GM12878 (cell line): ENCODE measurements around the gene SCMH1. TPM values are rescaled to one million over a fixed set of nuclear protein-coding genes. Genes with fewer than 3 reads are reported as not detected.

Experiments used
- ATAC-seq: fragments of 200-7000 bp; cut with Tn5 transposase; 3 replicates; pipeline ENCODE4 v1.9.1; 2020; ENCODE audit warnings: mild to moderate bottlenecking, moderate library complexity
- BruUV-seq: library from RNA; stranded (reverse); fragments of 400-500 nt; replicated peaks from 2 replicates; lab custom pipeline; 2021; lab: Mats Ljungman, UMichigan
- CTCF ChIA-PET: fragments of 300-600 bp; sonication (Branson Sonifier 250); formaldehyde crosslinking; extraction: SDS; loops from one replicate; lab custom pipeline; 2021; ENCODE audit warnings: inconsistent platforms; lab: Yijun Ruan, JAX
- POLR2A ChIA-PET: fragments of 350-600 bp; formaldehyde crosslinking; extraction: SDS; loops from one replicate; lab custom pipeline; 2021; ENCODE audit warnings: inconsistent platforms; lab: Charles Lee
- RAD21 ChIA-PET: fragments of 300-600 bp; sonication (Branson Sonifier 250); formaldehyde crosslinking; loops from one replicate; lab custom pipeline; 2023; ENCODE audit warnings: antibody characterized with exemption; ENCODE audit not compliant: unreplicated experiment; lab: Charles Lee
- SMC1A ChIA-PET: fragments of 300-600 bp; sonication (Branson Sonifier 250); formaldehyde crosslinking; loops from one replicate; lab custom pipeline; 2023; ENCODE audit not compliant: unreplicated experiment, uncharacterized antibody; lab: Charles Lee
- DNase-seq: peaks from one replicate; pipeline ENCODE4 v3.0.0-alpha.2; 2011; ENCODE audit warnings: low read depth, low spot score
- FAIRE-seq: peaks from 3 replicates; lab custom pipeline; 2011; peaks lifted over from hg19 to GRCh38; lab: Jason Lieb, UNC
- H2AFZ ChIP-seq: 2 replicates; pipeline ENCODE4 v1.6.0; 2011; ENCODE audit warnings: low read depth, low read length, control low read depth; ENCODE audit not compliant: control insufficient read depth
- H3K27ac ChIP-seq: 2 replicates; pipeline ENCODE4 v1.5.1; 2011; ENCODE audit warnings: control low read depth; ENCODE audit not compliant: control insufficient read depth, insufficient read depth
- H3K27me3 ChIP-seq, 2 experiments: replicated peaks in 1 of 2; 2 replicates each; pipeline versions ENCODE4 v1.6.0 to v1.6.1; 2011; ENCODE audit warnings: low read length in 1 of 2; ENCODE audit not compliant: control insufficient read depth in 2 of 2, insufficient read depth in 2 of 2
- H3K36me3 ChIP-seq, 2 experiments: 2 replicates each; pipeline ENCODE4 v1.5.1; 2011; ENCODE audit warnings: low read length in 1 of 2; ENCODE audit not compliant: control insufficient read depth in 2 of 2, insufficient read depth in 2 of 2
- H3K4me1 ChIP-seq: 2 replicates; pipeline ENCODE4 v1.6.1; 2011; ENCODE audit warnings: mild to moderate bottlenecking, low read length, moderate library complexity, mixed read lengths; ENCODE audit not compliant: control insufficient read depth, insufficient read depth
- H3K4me2 ChIP-seq: 2 replicates; pipeline ENCODE4 v1.6.0; 2011; ENCODE audit warnings: control low read depth; ENCODE audit not compliant: control insufficient read depth, insufficient read depth
- H3K4me3 ChIP-seq: fragments of 200-600 bp; sonication (generic); 2 replicates; pipeline ENCODE4 v1.5.1; 2016
- H3K79me2 ChIP-seq: 2 replicates; pipeline ENCODE4 v1.6.0; 2011; ENCODE audit warnings: low read length; ENCODE audit not compliant: control insufficient read depth, insufficient read depth
- H3K9ac ChIP-seq: 2 replicates; pipeline ENCODE4 v1.8.0; 2011; ENCODE audit warnings: low read length, control low read depth, mixed read lengths; ENCODE audit not compliant: control insufficient read depth, insufficient read depth
- H3K9me3 ChIP-seq: replicated peaks from 3 replicates; pipeline ENCODE4 v1.5.1; 2011; ENCODE audit warnings: mild to moderate bottlenecking, low read length; ENCODE audit not compliant: control insufficient read depth, insufficient read depth
- H4K20me1 ChIP-seq: 2 replicates; pipeline ENCODE4 v1.6.0; 2011; ENCODE audit not compliant: control insufficient read depth, insufficient read depth
- BCL11A ChIP-seq: IDR thresholded peaks from 2 replicates; pipeline ENCODE4 v1.6.1; 2011; ENCODE audit warnings: low read depth, low read length
- BMI1 ChIP-seq: fragments of 450-650 bp; IDR thresholded peaks from 2 replicates; pipeline ENCODE4 v1.6.1; 2016; ENCODE audit warnings: mild to moderate bottlenecking, moderate library complexity, borderline replicate concordance
- BRCA1 ChIP-seq: IDR thresholded peaks from 2 replicates; pipeline ENCODE4 v1.6.1; 2011; ENCODE audit warnings: low read depth, low read length, improper control_type of control experiment
- IRF4 ChIP-seq: IDR thresholded peaks from 2 replicates; pipeline ENCODE4 v1.6.1; 2011; ENCODE audit warnings: low read depth, low read length
- LARP7 ChIP-seq: fragments of 450-650 bp; IDR thresholded peaks from 2 replicates; pipeline ENCODE4 v1.6.1; 2017; ENCODE audit warnings: mild to moderate bottlenecking
- MXI1 ChIP-seq: fragments of 150-350 bp; IDR thresholded peaks from 2 replicates; pipeline ENCODE4 v1.6.1; 2011; ENCODE audit warnings: low read depth, mild to moderate bottlenecking, inconsistent platforms, low read length, improper control_type of control experiment
- NBN ChIP-seq: fragments of 450-650 bp; IDR thresholded peaks from 2 replicates; pipeline ENCODE4 v1.6.1; 2016
- NFXL1 ChIP-seq: fragments of 450-650 bp; IDR thresholded peaks from 2 replicates; pipeline ENCODE4 v1.6.1; 2017; ENCODE audit warnings: antibody characterized with exemption, mild to moderate bottlenecking, borderline replicate concordance
- NR2C2 ChIP-seq: IDR thresholded peaks from 2 replicates; pipeline ENCODE4 v1.6.1; 2011; ENCODE audit warnings: borderline replicate concordance, low read depth; ENCODE audit not compliant: control insufficient read depth, insufficient read length
- RAD21 ChIP-seq: IDR thresholded peaks from 2 replicates; pipeline ENCODE4 v1.6.1; 2011; ENCODE audit warnings: mild to moderate bottlenecking, low read depth, low read length, moderate library complexity; ENCODE audit not compliant: insufficient read depth
- SMAD5 ChIP-seq: IDR thresholded peaks from 2 replicates; pipeline ENCODE4 v1.6.1; 2016; ENCODE audit warnings: antibody characterized with exemption, low read depth
- SMARCA5 ChIP-seq: fragments of 450-650 bp; IDR thresholded peaks from 2 replicates; pipeline ENCODE4 v1.6.1; 2017; ENCODE audit warnings: mild to moderate bottlenecking
- SPI1 ChIP-seq: IDR thresholded peaks from 2 replicates; pipeline ENCODE4 v1.6.1; 2011; ENCODE audit warnings: low read depth, mild to moderate bottlenecking, low read length, moderate library complexity, borderline replicate concordance; ENCODE audit not compliant: insufficient read depth
- SRF ChIP-seq, 2 experiments: IDR thresholded peaks; 2 replicates each; pipeline ENCODE4 v1.6.1; 2011; ENCODE audit warnings: low read depth in 2 of 2, low read length in 2 of 2, mild to moderate bottlenecking in 1 of 2, moderate library complexity in 1 of 2
- TARDBP ChIP-seq: IDR thresholded peaks from 2 replicates; pipeline ENCODE4 v1.6.1; 2016; ENCODE audit warnings: borderline replicate concordance
- ZNF207 ChIP-seq: fragments of 450-650 bp; IDR thresholded peaks from 2 replicates; pipeline ENCODE4 v1.6.1; 2014; ENCODE audit warnings: antibody characterized with exemption, mild to moderate bottlenecking, borderline replicate concordance
- WGBS: methylation state at CpG from one replicate; pipeline ENCODE4 v1.1.6; 2016; ENCODE audit warnings: low lambda C conversion rate; ENCODE audit not compliant: insufficient replicate concordance, insufficient coverage; ENCODE audit errors: missing lambda C conversion rate; 5-methylcytosine and 5-hydroxymethylcytosine counted together
- in situ Hi-C: fragments of 300-500 bp; cut with MboI; formaldehyde crosslinking; loops from 9 replicates; pipeline ENCODE4 v1.14.3; 2018; ENCODE audit warnings: mixed read lengths
- intact Hi-C: fragments of 100-400 bp; cut with micrococcal nuclease; formaldehyde crosslinking; loops from one replicate; pipeline ENCODE4 v1.14.2; 2022; ENCODE audit not compliant: unreplicated experiment
- polyA plus RNA-seq, 11 experiments: library from polyadenylated mRNA; depleted of rRNA in 4 of 11; unstranded in 6 of 11; stranded (reverse) in 5 of 11; fragments of >200 nt; fragmentation: Nextera tagmentation in 4 of 11; fragmentation: Illumina TruSeq in 1 of 11; extraction: Ambion mirVana in 4 of 11; extraction: Trizol in 1 of 11; gene quantifications; 1 replicate in 1 of 11; 2 replicates in 10 of 11; pipeline versions ENCODE4 v1.2.1 to v1.2.3, GENCODE V29; 2011 to 2016; ENCODE audit warnings: inconsistent platforms in 2 of 11, missing spikeins in 2 of 11, low read depth in 1 of 11
- total RNA-seq, 4 experiments: library from RNA; depleted of rRNA in 3 of 4; stranded (reverse); fragments of >200 nt in 3 of 4; fragmentation: Illumina TruSeq in 1 of 4; extraction: Trizol in 1 of 4; gene quantifications; 2 replicates each; pipeline versions ENCODE4 v1.2.1 to v1.2.3, GENCODE V29; 2013 to 2021
- TF ChIP-seq, protein P1 (sequence below): fragments of 450-650 bp; IDR thresholded peaks from 2 replicates; pipeline ENCODE4 v1.6.1; 2017; ENCODE audit warnings: borderline replicate concordance

SCMH1 gene
- total and polyA plus RNA-seq, 10 of the 15 experiments (the other 5 are each of a cell fraction or from before 2014, with no cell fraction given) = 7.5 to 44.1 (median 27.8) TPM

DNA sequence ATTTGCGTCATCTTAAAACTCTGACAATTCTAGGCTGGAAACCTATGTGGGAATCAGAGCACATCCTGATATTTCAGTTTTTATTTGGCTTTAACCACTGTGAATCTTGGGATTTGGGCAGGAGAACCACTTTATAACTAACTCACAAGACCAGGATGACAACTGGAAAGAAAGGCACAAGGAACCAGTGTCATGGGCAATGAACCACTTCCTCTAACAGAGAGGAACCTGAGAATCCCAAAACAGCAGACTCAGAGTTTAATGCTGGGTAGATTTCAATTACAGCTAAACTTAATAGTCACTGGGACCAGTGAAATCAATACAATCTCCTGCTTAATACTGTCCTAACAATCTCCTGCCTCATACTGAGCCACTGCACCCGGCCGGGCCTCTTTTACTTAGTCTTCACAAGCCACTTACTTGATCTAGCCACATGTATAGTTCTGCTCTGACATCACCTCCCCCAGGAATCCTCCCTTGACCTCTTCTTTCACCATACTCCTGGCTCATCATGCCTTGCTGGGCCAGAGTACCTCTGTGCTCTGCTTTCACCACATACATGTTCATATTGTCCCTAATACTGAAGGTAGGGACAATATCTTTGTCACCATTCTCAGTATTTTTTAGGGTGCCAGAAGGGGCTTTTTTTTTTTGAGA lies 200.4 kb downstream of the SCMH1 start:
- no peaks in the 10 kb centered on the region for H3K9me3 ChIP-seq
- H3K27me3 ChIP-seq = no peaks in the 10 kb centered on the region
- H3K9ac ChIP-seq = no peak overlapping the region
- POLR2A ChIA-PET = no interaction called here
- intact Hi-C loops (no loop called here), in situ Hi-C loops (no loop called here)
- no TSS peak for BruUV-seq
- H3K27ac ChIP-seq = no peak overlapping the region
- WGBS = 100% methylated on average over 3 of the region's 3 CpGs
- no peaks in the 10 kb centered on the region for H3K79me2 ChIP-seq
- DNase-seq (no peak), ATAC-seq (no peak), FAIRE-seq (no peak)
- no peak overlapping the region for H2AFZ ChIP-seq
- H4K20me1 ChIP-seq = no peaks in the 10 kb centered on the region
- no peak overlapping the region for H3K4me2 ChIP-seq
- SMC1A ChIA-PET = no interaction called here
- no peaks in the 10 kb centered on the region for H3K4me1 ChIP-seq
- CTCF ChIA-PET = interaction anchor here (0.7 kb wide), 1 partner anchor 70 kb away, joined by 3 read pairs; no protein-coding TSS in a partner anchor
- peaks cover 6 to 22% of the 10 kb centered on the region in 2 experiments for H3K36me3 ChIP-seq
- H3K4me3 ChIP-seq = no peak overlapping the region
- TF ChIP-seq TARDBP (no peak), SMAD5 (no peak), SPI1 (no peak), IRF4 (no peak), SRF (IDR thresholded peaks at IDR 0.05; ENCODE audit: low read depth in 2 of 2, low read length in 2 of 2) (no peak), BCL11A (no peak), BMI1 (no peak), MXI1 (no peak), NR2C2 (no peak), NBN (no peak), NFXL1 (no peak), RAD21 (no peak), LARP7 (no peak), BRCA1 (no peak), SMARCA5 (no peak), ZNF207 (no peak)
- TF ChIP-seq, protein P1, sequence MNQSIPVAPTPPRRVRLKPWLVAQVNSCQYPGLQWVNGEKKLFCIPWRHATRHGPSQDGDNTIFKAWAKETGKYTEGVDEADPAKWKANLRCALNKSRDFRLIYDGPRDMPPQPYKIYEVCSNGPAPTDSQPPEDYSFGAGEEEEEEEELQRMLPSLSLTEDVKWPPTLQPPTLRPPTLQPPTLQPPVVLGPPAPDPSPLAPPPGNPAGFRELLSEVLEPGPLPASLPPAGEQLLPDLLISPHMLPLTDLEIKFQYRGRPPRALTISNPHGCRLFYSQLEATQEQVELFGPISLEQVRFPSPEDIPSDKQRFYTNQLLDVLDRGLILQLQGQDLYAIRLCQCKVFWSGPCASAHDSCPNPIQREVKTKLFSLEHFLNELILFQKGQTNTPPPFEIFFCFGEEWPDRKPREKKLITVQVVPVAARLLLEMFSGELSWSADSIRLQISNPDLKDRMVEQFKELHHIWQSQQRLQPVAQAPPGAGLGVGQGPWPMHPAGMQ = no peak
- RAD21 ChIA-PET = no interaction called here
